IMR-90 (cell line): ENCODE results near the gene IFNL3.

Experiments
- CEBPB ChIP-seq: IDR thresholded peaks from 2 replicates; pipeline ENCODE4 v1.6.1; 2012; ENCODE audit warnings: low read depth, low read length, improper control_type of control experiment
- CHD1 ChIP-seq: IDR thresholded peaks from 2 replicates; pipeline ENCODE4 v1.6.1; 2012; ENCODE audit warnings: low read depth, low read length, improper control_type of control experiment
- MAZ ChIP-seq: IDR thresholded peaks from 2 replicates; pipeline ENCODE4 v1.6.1; 2012; ENCODE audit warnings: low read depth, mild to moderate bottlenecking, low read length, improper control_type of control experiment, moderate library complexity, borderline replicate concordance
- POLR2A ChIP-seq: IDR thresholded peaks from 2 replicates; pipeline ENCODE4 v1.6.1; 2012; ENCODE audit warnings: mild to moderate bottlenecking, low read depth, low read length
- TF ChIP-seq, protein P1 (sequence below): conservative IDR thresholded peaks from 2 replicates; pipeline ENCODE4 v1.5.1; 2012; ENCODE audit warnings: mild to moderate bottlenecking, low read depth, low read length, improper control_type of control experiment

GRCh38 chr19:39209196-39209595 lies 35.6 kb downstream of the IFNL3 start:
- TF ChIP-seq MAZ (no peak), POLR2A (no peak), CHD1 (no peak), CEBPB (no peak)
- TF ChIP-seq, protein P1, sequence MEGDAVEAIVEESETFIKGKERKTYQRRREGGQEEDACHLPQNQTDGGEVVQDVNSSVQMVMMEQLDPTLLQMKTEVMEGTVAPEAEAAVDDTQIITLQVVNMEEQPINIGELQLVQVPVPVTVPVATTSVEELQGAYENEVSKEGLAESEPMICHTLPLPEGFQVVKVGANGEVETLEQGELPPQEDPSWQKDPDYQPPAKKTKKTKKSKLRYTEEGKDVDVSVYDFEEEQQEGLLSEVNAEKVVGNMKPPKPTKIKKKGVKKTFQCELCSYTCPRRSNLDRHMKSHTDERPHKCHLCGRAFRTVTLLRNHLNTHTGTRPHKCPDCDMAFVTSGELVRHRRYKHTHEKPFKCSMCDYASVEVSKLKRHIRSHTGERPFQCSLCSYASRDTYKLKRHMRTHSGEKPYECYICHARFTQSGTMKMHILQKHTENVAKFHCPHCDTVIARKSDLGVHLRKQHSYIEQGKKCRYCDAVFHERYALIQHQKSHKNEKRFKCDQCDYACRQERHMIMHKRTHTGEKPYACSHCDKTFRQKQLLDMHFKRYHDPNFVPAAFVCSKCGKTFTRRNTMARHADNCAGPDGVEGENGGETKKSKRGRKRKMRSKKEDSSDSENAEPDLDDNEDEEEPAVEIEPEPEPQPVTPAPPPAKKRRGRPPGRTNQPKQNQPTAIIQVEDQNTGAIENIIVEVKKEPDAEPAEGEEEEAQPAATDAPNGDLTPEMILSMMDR = no peak
